ENCODE data around the gene DHFR2. TPM values are rescaled to one million over a fixed set of nuclear protein-coding genes. Genes with fewer than 3 reads are reported as not detected.

The DHFR2 gene
- total and polyA plus RNA-seq, 4 donors: 2.3 to 3.9 (median 2.5) TPM

DNA sequence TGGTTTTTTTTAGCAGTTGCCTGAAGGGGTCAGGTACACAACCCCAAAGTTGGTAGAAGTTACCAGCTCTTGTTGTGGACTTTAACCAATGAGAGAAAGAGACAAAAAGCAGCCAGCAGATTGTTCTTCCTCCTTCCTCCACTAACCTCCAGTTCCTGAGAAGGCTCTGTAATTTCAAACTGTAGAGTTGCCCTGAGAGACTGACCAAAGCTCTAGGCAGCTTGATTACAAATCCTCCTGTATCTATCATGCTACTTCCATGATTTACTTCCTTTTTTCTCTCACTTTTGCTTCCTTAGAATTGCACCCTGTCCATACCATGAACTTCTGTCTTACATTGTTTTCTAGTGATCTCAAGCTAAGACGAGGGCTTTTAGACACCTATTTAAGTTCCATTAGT is 29.4 kb upstream of the DHFR2 start:
- no peaks in the 10 kb centered on the region for H3K4me1 ChIP-seq (ENCODE audit: control insufficient read depth in 4 of 4, insufficient read depth in 4 of 4, low read length in 3 of 4)
- no peaks in the 10 kb centered on the region for H3K9me3 ChIP-seq (ENCODE audit: control insufficient read depth in 4 of 4, low read length in 3 of 4)
- no peak for DNase-seq (ENCODE audit: low spot score)
- no peak overlapping the region for H3K4me3 ChIP-seq (ENCODE audit: low read depth in 1 of 3, low read length in 3 of 3)
- 96% methylated on average over 1 of the region's 1 CpG for WGBS
- H3K9ac ChIP-seq (ENCODE audit: low read depth in 1 of 2, low read length in 2 of 2): no peak overlapping the region
- peaks cover 2 to 22% (median 12%) of the 10 kb centered on the region in 4 donors for H3K36me3 ChIP-seq (ENCODE audit: control insufficient read depth in 4 of 4, insufficient read depth in 3 of 4, low read depth in 1 of 4, low read length in 3 of 4)
- no peaks in the 10 kb centered on the region for H3K27me3 ChIP-seq (ENCODE audit: control insufficient read depth in 4 of 4, insufficient read depth in 4 of 4, low read length in 3 of 4)
- no peak for TF ChIP-seq RXRA (IDR thresholded peaks at IDR 0.05)
- TF ChIP-seq, protein P1, sequence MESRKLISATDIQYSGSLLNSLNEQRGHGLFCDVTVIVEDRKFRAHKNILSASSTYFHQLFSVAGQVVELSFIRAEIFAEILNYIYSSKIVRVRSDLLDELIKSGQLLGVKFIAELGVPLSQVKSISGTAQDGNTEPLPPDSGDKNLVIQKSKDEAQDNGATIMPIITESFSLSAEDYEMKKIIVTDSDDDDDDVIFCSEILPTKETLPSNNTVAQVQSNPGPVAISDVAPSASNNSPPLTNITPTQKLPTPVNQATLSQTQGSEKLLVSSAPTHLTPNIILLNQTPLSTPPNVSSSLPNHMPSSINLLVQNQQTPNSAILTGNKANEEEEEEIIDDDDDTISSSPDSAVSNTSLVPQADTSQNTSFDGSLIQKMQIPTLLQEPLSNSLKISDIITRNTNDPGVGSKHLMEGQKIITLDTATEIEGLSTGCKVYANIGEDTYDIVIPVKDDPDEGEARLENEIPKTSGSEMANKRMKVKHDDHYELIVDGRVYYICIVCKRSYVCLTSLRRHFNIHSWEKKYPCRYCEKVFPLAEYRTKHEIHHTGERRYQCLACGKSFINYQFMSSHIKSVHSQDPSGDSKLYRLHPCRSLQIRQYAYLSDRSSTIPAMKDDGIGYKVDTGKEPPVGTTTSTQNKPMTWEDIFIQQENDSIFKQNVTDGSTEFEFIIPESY (IDR thresholded peaks at IDR 0.05): no peak
- no peak for TF ChIP-seq FOXA1 (IDR thresholded peaks at IDR 0.05)
- TF ChIP-seq, protein P2, sequence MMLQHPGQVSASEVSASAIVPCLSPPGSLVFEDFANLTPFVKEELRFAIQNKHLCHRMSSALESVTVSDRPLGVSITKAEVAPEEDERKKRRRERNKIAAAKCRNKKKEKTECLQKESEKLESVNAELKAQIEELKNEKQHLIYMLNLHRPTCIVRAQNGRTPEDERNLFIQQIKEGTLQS (IDR thresholded peaks at IDR 0.05): no peak
- H3K27ac ChIP-seq (ENCODE audit: low read depth in 1 of 2, low read length in 2 of 2): no peak overlapping the region

DNA sequence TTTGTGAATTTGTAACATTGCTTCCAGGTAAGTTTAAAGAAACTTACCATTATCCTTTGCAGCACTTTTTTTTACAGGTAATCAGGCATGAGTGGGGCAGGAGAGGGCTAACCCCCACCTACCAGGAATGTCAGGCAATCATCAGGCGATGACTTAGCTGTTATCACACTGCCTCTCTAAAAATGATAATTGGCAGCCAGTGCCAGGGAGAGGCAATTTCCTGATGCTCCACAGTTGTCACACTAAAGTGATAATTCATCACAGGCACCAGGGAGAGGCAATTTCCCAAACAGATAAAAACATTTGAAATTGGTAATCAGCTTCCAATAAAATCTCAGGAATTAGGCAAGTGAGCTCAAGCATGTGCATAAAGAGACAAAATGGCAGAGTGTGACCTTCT is 26.4 kb upstream of the DHFR2 start:
- 93% methylated on average over 1 of the region's 1 CpG for WGBS
- H3K27me3 ChIP-seq (ENCODE audit: control insufficient read depth in 4 of 4, insufficient read depth in 4 of 4, low read length in 3 of 4): no peaks in the 10 kb centered on the region
- no peaks in the 10 kb centered on the region for H3K4me1 ChIP-seq (ENCODE audit: control insufficient read depth in 4 of 4, insufficient read depth in 4 of 4, low read length in 3 of 4)
- H3K4me3 ChIP-seq (ENCODE audit: low read depth in 1 of 3, low read length in 3 of 3): no peak overlapping the region
- no peak for DNase-seq (ENCODE audit: low spot score)
- H3K9me3 ChIP-seq (ENCODE audit: control insufficient read depth in 4 of 4, low read length in 3 of 4): no peaks in the 10 kb centered on the region
- H3K9ac ChIP-seq (ENCODE audit: low read depth in 1 of 2, low read length in 2 of 2): no peak overlapping the region
- H3K36me3 ChIP-seq (ENCODE audit: control insufficient read depth in 4 of 4, insufficient read depth in 3 of 4, low read depth in 1 of 4, low read length in 3 of 4): peaks cover 0 to 10% (median 2%) of the 10 kb centered on the region in 4 donors
- no peak for TF ChIP-seq NR2F2 (IDR thresholded peaks at IDR 0.05)
- TF ChIP-seq JUND (IDR thresholded peaks at IDR 0.05): no peak
- no peak for TF ChIP-seq HNF4G (IDR thresholded peaks at IDR 0.05)
- no peak overlapping the region for H3K27ac ChIP-seq (ENCODE audit: low read depth in 1 of 2, low read length in 2 of 2)

DNA sequence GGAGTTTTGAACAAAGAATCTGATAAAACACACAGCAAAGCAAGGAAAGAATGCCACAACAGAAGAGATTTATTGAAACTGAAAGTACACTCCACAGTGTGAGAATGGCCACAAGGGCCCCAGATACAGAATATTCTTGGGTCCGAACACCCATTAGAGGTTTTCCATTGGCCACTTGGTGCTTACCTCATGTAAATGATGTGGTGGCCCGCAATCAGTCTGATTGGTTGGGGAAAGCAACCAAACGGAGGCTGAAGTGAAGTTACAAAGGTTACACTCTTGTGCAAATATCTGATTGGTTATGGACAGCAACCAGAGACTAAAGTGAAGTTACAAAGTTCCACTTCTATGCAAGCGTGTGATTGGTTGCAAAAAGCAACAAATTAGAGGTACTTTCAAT is 20.5 kb upstream of the DHFR2 start:
- no peak overlapping the region for H3K27ac ChIP-seq (ENCODE audit: low read depth in 1 of 2, low read length in 2 of 2)
- H3K4me1 ChIP-seq (ENCODE audit: control insufficient read depth in 4 of 4, insufficient read depth in 4 of 4, low read length in 3 of 4): no peaks in the 10 kb centered on the region
- H3K9ac ChIP-seq (ENCODE audit: low read depth in 1 of 2, low read length in 2 of 2): no peak overlapping the region
- 69% methylated on average over 4 of the region's 4 CpGs for WGBS
- TF ChIP-seq HNF4A (conservative IDR thresholded peaks at IDR 0.05): peak; percentile 14 to 71
- TF ChIP-seq YY1 (IDR thresholded peaks at IDR 0.05): no peak
- TF ChIP-seq, protein P3, sequence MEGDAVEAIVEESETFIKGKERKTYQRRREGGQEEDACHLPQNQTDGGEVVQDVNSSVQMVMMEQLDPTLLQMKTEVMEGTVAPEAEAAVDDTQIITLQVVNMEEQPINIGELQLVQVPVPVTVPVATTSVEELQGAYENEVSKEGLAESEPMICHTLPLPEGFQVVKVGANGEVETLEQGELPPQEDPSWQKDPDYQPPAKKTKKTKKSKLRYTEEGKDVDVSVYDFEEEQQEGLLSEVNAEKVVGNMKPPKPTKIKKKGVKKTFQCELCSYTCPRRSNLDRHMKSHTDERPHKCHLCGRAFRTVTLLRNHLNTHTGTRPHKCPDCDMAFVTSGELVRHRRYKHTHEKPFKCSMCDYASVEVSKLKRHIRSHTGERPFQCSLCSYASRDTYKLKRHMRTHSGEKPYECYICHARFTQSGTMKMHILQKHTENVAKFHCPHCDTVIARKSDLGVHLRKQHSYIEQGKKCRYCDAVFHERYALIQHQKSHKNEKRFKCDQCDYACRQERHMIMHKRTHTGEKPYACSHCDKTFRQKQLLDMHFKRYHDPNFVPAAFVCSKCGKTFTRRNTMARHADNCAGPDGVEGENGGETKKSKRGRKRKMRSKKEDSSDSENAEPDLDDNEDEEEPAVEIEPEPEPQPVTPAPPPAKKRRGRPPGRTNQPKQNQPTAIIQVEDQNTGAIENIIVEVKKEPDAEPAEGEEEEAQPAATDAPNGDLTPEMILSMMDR (IDR thresholded peaks at IDR 0.05; ENCODE audit: low read depth, low read length, missing input control): no peak
- TF ChIP-seq GABPA (IDR thresholded peaks at IDR 0.05 in 1 of 2, conservative IDR thresholded peaks at IDR 0.05 in 1 of 2): no peak
- TF ChIP-seq, protein P2 (IDR thresholded peaks at IDR 0.05): no peak
- peak; percentile 60 for TF ChIP-seq SP1 (IDR thresholded peaks at IDR 0.05)
- TF ChIP-seq, protein P1 (IDR thresholded peaks at IDR 0.05): no peak
- TF ChIP-seq RXRA (IDR thresholded peaks at IDR 0.05): no peak
- no peak for TF ChIP-seq TAF1 (conservative IDR thresholded peaks at IDR 0.05)
- TF ChIP-seq HNF4G (IDR thresholded peaks at IDR 0.05): peak; percentile 24
- no peak for TF ChIP-seq EGR1 (IDR thresholded peaks at IDR 0.05; ENCODE audit: low read depth in 2 of 2)
- peaks cover 0 to 6% (median 2%) of the 10 kb centered on the region in 4 donors for H3K36me3 ChIP-seq (ENCODE audit: control insufficient read depth in 4 of 4, insufficient read depth in 3 of 4, low read depth in 1 of 4, low read length in 3 of 4)
- no peaks in the 10 kb centered on the region for H3K9me3 ChIP-seq (ENCODE audit: control insufficient read depth in 4 of 4, low read length in 3 of 4)
- no peak for DNase-seq (ENCODE audit: low spot score)
- no peak overlapping the region for H3K4me3 ChIP-seq (ENCODE audit: low read depth in 1 of 3, low read length in 3 of 3)
- H3K27me3 ChIP-seq (ENCODE audit: control insufficient read depth in 4 of 4, insufficient read depth in 4 of 4, low read length in 3 of 4): no peaks in the 10 kb centered on the region

Data from liver (tissue), 9 donors.